D721Med (cell line): ENCODE results near the gene MYB.

Experiments used
- DNase-seq: peaks from one replicate; pipeline ENCODE4 v3.0.0; 2011; ENCODE audit warnings: low spot score; ENCODE audit not compliant: insufficient read length
- FAIRE-seq: peaks from 2 replicates; lab custom pipeline; 2011; peaks lifted over from hg19 to GRCh38; lab: Jason Lieb, UNC
- TF ChIP-seq, protein P1 (sequence below): IDR thresholded peaks from 2 replicates; pipeline ENCODE4 v1.5.1; 2012; ENCODE audit warnings: mild to moderate bottlenecking, control low read depth; ENCODE audit not compliant: insufficient read depth; ENCODE audit errors: missing control alignments

Gene MYB

DNA sequence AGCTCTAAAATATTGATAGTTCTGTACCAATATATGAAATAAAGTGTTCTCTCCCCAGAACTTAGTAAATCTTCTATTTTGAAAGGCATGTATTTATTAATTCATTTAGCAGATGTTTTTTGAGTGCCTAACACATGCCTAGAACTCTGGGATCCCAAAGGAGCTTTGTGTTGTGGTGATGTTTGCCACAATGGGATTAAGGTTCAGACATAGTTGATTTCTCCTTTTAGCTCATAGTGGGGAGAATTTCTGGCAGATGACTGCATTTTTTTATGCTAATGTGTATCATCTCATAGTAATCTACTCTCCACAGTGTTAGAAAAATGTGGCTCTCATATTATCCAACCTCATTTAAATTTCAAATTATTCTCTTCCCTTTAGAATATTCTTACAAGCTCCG lies 21.7 kb downstream of the MYB start:
- DNase-seq, result no peak
- TF ChIP-seq, protein P1, sequence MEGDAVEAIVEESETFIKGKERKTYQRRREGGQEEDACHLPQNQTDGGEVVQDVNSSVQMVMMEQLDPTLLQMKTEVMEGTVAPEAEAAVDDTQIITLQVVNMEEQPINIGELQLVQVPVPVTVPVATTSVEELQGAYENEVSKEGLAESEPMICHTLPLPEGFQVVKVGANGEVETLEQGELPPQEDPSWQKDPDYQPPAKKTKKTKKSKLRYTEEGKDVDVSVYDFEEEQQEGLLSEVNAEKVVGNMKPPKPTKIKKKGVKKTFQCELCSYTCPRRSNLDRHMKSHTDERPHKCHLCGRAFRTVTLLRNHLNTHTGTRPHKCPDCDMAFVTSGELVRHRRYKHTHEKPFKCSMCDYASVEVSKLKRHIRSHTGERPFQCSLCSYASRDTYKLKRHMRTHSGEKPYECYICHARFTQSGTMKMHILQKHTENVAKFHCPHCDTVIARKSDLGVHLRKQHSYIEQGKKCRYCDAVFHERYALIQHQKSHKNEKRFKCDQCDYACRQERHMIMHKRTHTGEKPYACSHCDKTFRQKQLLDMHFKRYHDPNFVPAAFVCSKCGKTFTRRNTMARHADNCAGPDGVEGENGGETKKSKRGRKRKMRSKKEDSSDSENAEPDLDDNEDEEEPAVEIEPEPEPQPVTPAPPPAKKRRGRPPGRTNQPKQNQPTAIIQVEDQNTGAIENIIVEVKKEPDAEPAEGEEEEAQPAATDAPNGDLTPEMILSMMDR, result no peak
- no peak for FAIRE-seq

DNA sequence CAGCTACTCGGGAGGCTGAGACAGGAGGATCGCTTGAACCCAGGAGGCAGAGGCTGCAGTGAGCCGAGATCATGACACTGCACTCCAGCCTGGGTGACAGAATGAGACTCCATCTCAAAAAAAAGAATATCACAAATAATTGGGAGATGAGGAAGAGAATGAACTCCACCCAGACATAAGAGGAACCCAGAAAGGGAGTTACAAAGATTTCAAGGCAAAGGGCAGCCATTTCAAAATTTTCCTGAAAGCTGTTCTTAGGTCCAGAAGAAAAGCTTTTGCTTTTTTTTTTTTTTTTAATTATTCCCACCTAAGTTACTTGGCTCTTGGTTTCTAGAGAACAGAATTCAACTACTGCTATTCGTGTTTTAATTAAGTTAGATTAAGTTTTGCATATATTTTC lies 23.8 kb downstream of the MYB start:
- FAIRE-seq (no peak), DNase-seq (no peak)
- TF ChIP-seq, protein P1, result no peak

DNA sequence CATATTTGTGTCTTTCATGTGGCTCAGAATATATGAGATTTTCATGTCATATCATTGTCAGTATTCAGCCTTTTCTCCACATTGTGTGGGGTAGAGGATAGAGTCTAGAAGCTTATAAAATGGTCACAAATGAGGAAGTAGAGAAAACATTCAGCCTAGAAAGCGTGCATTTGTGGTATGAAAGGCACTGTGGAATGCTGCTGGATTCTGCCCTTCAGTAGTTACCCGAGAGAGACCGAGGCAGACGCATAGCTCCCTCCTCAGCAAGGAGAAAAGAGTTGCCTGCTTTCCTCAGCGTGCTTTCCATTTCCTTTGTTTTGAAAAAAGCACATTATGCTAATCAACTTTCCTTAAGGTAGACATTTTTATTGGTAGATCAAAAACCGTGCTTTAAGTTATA lies 28.7 kb downstream of the MYB start:
- FAIRE-seq, result no peak
- TF ChIP-seq, protein P1, result no peak
- no peak for DNase-seq

DNA sequence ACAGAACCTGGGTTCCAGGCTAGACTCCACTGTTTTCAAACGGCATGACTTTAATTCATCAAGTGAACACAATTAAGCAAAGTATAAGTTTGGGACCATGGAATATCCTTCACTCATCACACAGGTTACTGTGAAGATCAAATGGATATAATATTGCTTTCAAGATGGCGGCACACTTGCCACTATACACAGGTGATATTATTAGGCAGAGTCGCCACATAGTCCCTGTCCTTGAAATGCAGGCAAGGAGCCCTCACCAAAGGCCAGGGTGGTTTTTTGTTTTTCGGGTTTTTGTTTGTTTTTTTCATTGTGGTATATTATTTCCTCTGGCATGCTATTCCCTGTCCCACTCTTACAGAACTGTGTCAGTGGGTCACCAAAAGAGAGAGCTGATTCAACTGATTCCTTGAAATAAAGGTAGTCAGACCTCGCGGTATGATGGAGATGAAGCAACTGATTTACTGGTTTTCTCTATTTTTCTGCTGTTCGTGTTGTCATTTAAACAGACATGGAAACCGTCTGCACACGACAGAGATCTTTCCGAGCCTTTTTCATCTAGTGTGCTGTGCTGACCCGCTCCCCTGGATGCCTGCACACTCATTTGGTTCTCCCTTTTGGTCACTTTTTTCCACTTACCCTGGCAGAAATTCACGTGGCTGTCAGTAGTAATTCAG lies 29.7 kb downstream of the MYB start:
- no peak for FAIRE-seq
- TF ChIP-seq, protein P1, result no peak
- DNase-seq, result no peak

DNA sequence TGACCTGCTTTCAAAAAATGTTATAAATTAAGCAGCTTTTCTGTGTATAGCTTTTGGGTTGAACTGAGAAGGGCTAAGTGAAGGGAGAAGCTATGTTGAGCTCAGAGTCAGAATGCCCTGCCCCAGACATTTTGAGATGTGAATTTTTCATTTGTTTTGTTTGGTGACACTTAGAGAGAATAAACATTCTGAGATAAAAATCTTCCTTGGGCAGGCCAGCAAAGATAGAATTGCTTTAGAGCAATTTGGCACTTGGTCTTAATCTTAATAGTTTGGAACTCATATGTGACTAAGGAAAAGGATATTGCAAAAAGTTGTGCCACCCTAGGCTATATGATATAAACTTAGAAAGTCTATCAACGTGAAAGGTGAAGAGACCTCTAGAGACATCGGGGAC lies 30.2 kb downstream of the MYB start:
- DNase-seq, result no peak
- FAIRE-seq, result no peak
- TF ChIP-seq, protein P1, result no peak

DNA sequence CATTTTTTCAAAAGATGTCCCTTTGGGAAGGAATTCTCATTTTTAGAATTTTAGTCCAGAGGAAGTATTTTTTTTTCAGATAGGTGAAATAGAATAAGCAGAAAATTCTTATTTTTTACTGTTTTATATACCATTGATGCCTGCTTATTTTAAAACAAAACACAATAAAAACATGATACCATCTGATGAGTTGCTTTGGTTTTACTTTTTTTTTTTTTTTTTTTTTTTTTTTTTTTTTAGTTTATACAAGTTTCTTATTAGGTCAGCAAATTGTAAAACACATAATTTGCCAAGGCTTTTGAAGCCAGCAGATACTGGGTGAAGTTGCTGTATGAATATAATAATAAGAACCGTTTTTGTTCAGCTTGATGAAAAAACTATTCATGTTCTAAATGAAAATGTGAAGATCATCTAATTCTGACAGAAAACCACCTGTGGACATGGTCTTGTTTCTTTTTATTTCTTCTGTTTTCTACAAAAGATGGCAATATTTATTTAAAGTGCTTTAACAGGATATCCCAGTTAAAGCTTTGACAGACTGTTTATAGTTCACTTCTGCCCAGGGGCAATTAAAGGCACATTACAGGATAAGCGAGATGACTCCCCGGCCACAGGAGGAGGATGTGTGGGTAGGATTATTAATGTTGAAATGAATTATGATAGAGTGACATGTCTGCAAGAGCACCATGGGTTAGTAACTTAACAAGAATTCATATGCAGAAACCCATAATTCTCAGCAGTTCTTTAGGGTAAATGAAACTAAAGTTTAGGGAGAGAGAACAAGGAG lies 31.1 kb downstream of the MYB start:
- TF ChIP-seq, protein P1, result no peak
- DNase-seq (no peak), FAIRE-seq (no peak)

DNA sequence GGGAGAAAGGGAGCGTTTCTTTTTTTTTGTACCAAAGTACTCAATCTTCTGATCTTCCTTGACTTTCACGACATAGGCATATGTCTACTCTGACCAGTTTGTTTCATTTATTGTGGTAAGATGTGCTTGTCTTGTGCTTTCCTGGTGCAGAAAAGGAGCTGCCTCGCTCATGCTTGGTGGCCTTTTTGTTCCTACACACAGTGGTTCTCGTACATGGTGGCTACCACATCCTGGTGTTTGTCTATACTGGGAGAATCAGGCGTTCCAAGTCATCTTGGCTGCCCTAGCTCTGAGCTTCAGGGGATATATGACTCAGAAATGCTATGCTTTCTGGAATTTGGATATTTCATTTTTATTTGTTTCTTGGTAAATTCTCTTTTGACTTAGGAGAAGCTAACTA lies 31.8 kb downstream of the MYB start:
- DNase-seq (no peak), FAIRE-seq (no peak)
- TF ChIP-seq, protein P1, result no peak
